ENCODE data around the gene SOX8. TPM values are rescaled to one million over a fixed set of nuclear protein-coding genes. Genes with fewer than 3 reads are reported as not detected.

Gene SOX8
- total RNA-seq, 5 donors from 2014 or later (not counting 1 experiment from before 2014, with no cell fraction given), result 4.7 to 5.9 (median 5.1) TPM

GRCh38 chr16:998211-998610 is 16.6 kb downstream of the SOX8 start:
- Mint-ChIP-seq H3K4me3 (peak overlapping the region; percentile 75 to 80 (median 80)), H3K4me1 (peaks cover 52 to 64% (median 60%) of the 10 kb centered on the region in 3 donors), H3K36me3 (no peaks in the 10 kb centered on the region), H3K9me3 (no peaks in the 10 kb centered on the region), H3K27ac (peak overlapping the region; percentile 96 to 98), H3K27me3 (no peaks in the 10 kb centered on the region)
- ChIA-PET CTCF (interaction anchor here in 1 of 2 donors (1.6 kb wide), 1 partner anchor 34 kb away, joined by 3 read pairs; no protein-coding TSS in a partner anchor), POLR2A (no interaction called here)
- Histone ChIP-seq H3K4me3 (ENCODE audit: control insufficient read depth in 1 of 2, extremely low read depth in 1 of 2, low read length in 1 of 2) (peak overlapping the region in 1 of 2 donors; percentile 67), H3K4me1 (ENCODE audit: control insufficient read depth in 1 of 2, extremely low read depth in 1 of 2, insufficient read depth in 2 of 2, low read length in 2 of 2) (peaks cover 8 to 61% of the 10 kb centered on the region in 2 experiments), H3K27me3 (replicated peaks in 1 of 2; ENCODE audit: control insufficient read depth in 2 of 2, extremely low read depth in 1 of 2, insufficient read depth in 2 of 2, low read length in 1 of 2) (peaks cover 0 to 19% of the 10 kb centered on the region in 2 experiments), H3K36me3 (ENCODE audit: control insufficient read depth in 2 of 2, extremely low read depth in 1 of 2, insufficient read depth in 1 of 2, low read length in 1 of 2) (no peaks in the 10 kb centered on the region), H3K9me3 (no peaks in the 10 kb centered on the region), H3K27ac (ENCODE audit: low read length) (peak overlapping the region; percentile 89)
- 40% methylated on average over 11 of the region's 11 CpGs for WGBS (ENCODE audit: insufficient coverage)
- peak in 1 of 4 experiments; percentile 4 for ATAC-seq (replicated peaks in 1 of 4)
- no peak for DNase-seq

- ChIA-PET POLR2A (no interaction called here), CTCF (no interaction called here)
- Mint-ChIP-seq H3K4me1 (peaks cover 55 to 68% (median 60%) of the 10 kb centered on the region in 3 donors), H3K27ac (peak overlapping the region; percentile 96 to 98), H3K36me3 (no peaks in the 10 kb centered on the region), H3K9me3 (no peaks in the 10 kb centered on the region), H3K4me3 (peak overlapping the region in 1 of 3 donors; percentile 80), H3K27me3 (no peaks in the 10 kb centered on the region)
- peaks cover 12 to 65% of the 10 kb centered on the region in 2 experiments for H3K4me1 ChIP-seq (ENCODE audit: control insufficient read depth in 1 of 2, extremely low read depth in 1 of 2, insufficient read depth in 2 of 2, low read length in 2 of 2)
- H3K4me3 ChIP-seq (ENCODE audit: control insufficient read depth in 1 of 2, extremely low read depth in 1 of 2, low read length in 1 of 2), result no peak overlapping the region
- 82% methylated on average over 11 of the region's 11 CpGs for WGBS (ENCODE audit: insufficient coverage)
- H3K27ac ChIP-seq (ENCODE audit: low read length), result peak overlapping the region; percentile 89
- DNase-seq (no peak), ATAC-seq (replicated peaks in 1 of 4) (no peak)
- peaks cover 0 to 22% of the 10 kb centered on the region in 2 experiments for H3K27me3 ChIP-seq (replicated peaks in 1 of 2; ENCODE audit: control insufficient read depth in 2 of 2, extremely low read depth in 1 of 2, insufficient read depth in 2 of 2, low read length in 1 of 2)
- H3K9me3 ChIP-seq, result no peaks in the 10 kb centered on the region
- no peaks in the 10 kb centered on the region for H3K36me3 ChIP-seq (ENCODE audit: control insufficient read depth in 2 of 2, extremely low read depth in 1 of 2, insufficient read depth in 1 of 2, low read length in 1 of 2)
Measured at GRCh38 chr16:998615-999014, 17.0 kb downstream of the SOX8 start.

DNA sequence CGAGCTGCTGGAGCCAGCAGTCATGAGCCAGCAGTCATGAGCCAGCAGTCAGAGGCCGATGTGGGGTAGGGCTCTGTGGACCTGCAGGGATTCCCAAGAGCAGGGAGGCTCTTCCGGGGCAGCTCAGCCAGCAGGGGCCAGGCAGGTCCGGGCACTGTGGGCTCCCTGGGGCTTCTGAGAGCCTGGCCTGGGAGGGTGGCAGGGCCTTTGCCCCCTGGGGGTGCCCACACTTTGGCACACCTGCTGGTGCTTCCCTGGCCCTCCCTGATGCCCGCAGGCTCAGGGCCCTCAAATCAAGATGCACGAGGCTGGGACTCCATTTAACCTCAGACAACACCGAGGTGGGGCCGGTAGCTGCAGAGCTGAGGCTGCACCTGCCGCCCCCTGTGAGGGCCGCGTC is 18.1 kb downstream of the SOX8 start:
- CTCF ChIA-PET, result no interaction called here
- H3K4me1 Mint-ChIP-seq, result peaks cover 62 to 77% (median 68%) of the 10 kb centered on the region in 3 donors
- POLR2A ChIA-PET, result no interaction called here

DNA sequence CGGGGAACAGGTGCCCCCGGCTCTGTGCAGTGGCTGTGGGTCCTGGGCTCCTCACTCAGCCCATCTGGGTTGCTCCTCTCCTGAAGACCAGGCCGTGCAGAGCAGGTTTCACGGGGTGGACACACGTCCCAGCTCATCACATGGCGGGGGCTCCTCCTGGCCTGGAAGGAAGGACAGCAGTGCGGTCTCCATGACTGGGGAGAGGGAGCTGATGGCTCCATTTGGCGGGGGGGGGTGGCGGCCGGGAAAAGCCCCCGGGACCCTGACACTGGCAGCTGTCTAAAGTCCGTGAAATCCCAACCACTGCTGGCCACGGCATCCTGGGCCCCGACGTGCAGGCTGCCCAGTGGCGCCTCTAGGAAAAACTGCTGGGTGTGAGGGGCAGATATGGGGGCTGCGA is 19.0 kb downstream of the SOX8 start:
- Mint-ChIP-seq H3K4me3 (no peak overlapping the region), H3K4me1 (peaks cover 63 to 74% (median 65%) of the 10 kb centered on the region in 3 donors), H3K27me3 (no peaks in the 10 kb centered on the region), H3K27ac (no peak overlapping the region), H3K9me3 (no peaks in the 10 kb centered on the region), H3K36me3 (no peaks in the 10 kb centered on the region)
- Histone ChIP-seq H3K4me1 (ENCODE audit: control insufficient read depth in 1 of 2, extremely low read depth in 1 of 2, insufficient read depth in 2 of 2, low read length in 2 of 2) (peaks cover 22 to 82% of the 10 kb centered on the region in 2 experiments), H3K9me3 (no peaks in the 10 kb centered on the region), H3K36me3 (ENCODE audit: control insufficient read depth in 2 of 2, extremely low read depth in 1 of 2, insufficient read depth in 1 of 2, low read length in 1 of 2) (no peaks in the 10 kb centered on the region), H3K4me3 (ENCODE audit: control insufficient read depth in 1 of 2, extremely low read depth in 1 of 2, low read length in 1 of 2) (no peak overlapping the region), H3K27ac (ENCODE audit: low read length) (no peak overlapping the region), H3K27me3 (replicated peaks in 1 of 2; ENCODE audit: control insufficient read depth in 2 of 2, extremely low read depth in 1 of 2, insufficient read depth in 2 of 2, low read length in 1 of 2) (peaks cover 0 to 22% of the 10 kb centered on the region in 2 experiments)
- no peak for DNase-seq
- ChIA-PET POLR2A (interaction anchor here in 1 of 2 donors (0.8 kb wide), 1 partner anchor 30 kb away, joined by 3 read pairs; the partner anchor contains the start of gene LMF1), CTCF (interaction anchor here in 1 of 2 donors (0.6 to 0.7 kb wide), 2 partner anchors 36 to 864 kb away, joined by 4 to 8 read pairs; no protein-coding TSS in a partner anchor)
- ATAC-seq (replicated peaks in 1 of 4), result no peak
- WGBS (ENCODE audit: insufficient coverage), result 98% methylated on average over 9 of the region's 17 CpGs

More for the DNA sequence above, 18.1 kb downstream of the SOX8 start:
- Mint-ChIP-seq H3K27me3 (no peaks in the 10 kb centered on the region), H3K36me3 (no peaks in the 10 kb centered on the region), H3K9me3 (no peaks in the 10 kb centered on the region), H3K4me3 (peak overlapping the region in 1 of 3 donors; percentile 80), H3K27ac (peak overlapping the region; percentile 79 to 96)
- WGBS (ENCODE audit: insufficient coverage), result 91% methylated on average over 9 of the region's 11 CpGs
- Histone ChIP-seq H3K9me3 (no peaks in the 10 kb centered on the region), H3K4me1 (ENCODE audit: control insufficient read depth in 1 of 2, extremely low read depth in 1 of 2, insufficient read depth in 2 of 2, low read length in 2 of 2) (peaks cover 17 to 76% of the 10 kb centered on the region in 2 experiments), H3K36me3 (ENCODE audit: control insufficient read depth in 2 of 2, extremely low read depth in 1 of 2, insufficient read depth in 1 of 2, low read length in 1 of 2) (no peaks in the 10 kb centered on the region), H3K27me3 (replicated peaks in 1 of 2; ENCODE audit: control insufficient read depth in 2 of 2, extremely low read depth in 1 of 2, insufficient read depth in 2 of 2, low read length in 1 of 2) (peaks cover 0 to 22% of the 10 kb centered on the region in 2 experiments), H3K27ac (ENCODE audit: low read length) (peak overlapping the region; percentile 89), H3K4me3 (ENCODE audit: control insufficient read depth in 1 of 2, extremely low read depth in 1 of 2, low read length in 1 of 2) (no peak overlapping the region)
- DNase-seq, result no peak
- ATAC-seq (replicated peaks in 1 of 4), result no peak

DNA sequence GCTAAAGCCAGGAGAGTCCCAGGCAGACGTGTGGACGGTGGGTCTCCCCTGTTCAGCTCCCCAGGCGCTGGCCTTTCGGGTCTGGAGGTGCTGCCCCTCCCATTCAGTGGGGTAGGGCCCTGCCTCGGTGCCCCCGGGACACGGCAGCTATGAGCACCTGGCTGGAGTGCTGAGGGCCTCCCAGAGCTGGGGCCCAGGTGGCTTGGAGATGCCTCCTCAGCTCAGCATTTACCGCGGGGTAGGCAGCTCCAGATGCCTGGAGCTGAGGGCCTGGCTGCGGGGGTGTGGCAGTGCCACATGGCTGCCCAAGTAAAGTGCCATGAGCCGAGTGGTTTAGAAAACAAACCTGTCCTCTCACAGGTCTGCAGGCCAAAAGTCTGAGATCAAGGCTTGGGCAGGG is 19.5 kb downstream of the SOX8 start:
- H3K9me3 Mint-ChIP-seq, result no peaks in the 10 kb centered on the region
- H3K4me1 ChIP-seq (ENCODE audit: control insufficient read depth in 1 of 2, extremely low read depth in 1 of 2, insufficient read depth in 2 of 2, low read length in 2 of 2), result peaks cover 22 to 79% of the 10 kb centered on the region in 2 experiments
- ATAC-seq (replicated peaks in 1 of 4) (no peak), DNase-seq (no peak)
- peaks cover 58 to 72% (median 64%) of the 10 kb centered on the region in 3 donors for H3K4me1 Mint-ChIP-seq
- no peaks in the 10 kb centered on the region for H3K36me3 ChIP-seq (ENCODE audit: control insufficient read depth in 2 of 2, extremely low read depth in 1 of 2, insufficient read depth in 1 of 2, low read length in 1 of 2)
- H3K27me3 ChIP-seq (replicated peaks in 1 of 2; ENCODE audit: control insufficient read depth in 2 of 2, extremely low read depth in 1 of 2, insufficient read depth in 2 of 2, low read length in 1 of 2), result peaks cover 0 to 22% of the 10 kb centered on the region in 2 experiments
- H3K4me3 ChIP-seq (ENCODE audit: control insufficient read depth in 1 of 2, extremely low read depth in 1 of 2, low read length in 1 of 2), result no peak overlapping the region
- no peaks in the 10 kb centered on the region for H3K9me3 ChIP-seq
- no peak overlapping the region for H3K27ac ChIP-seq (ENCODE audit: low read length)
- H3K4me3 Mint-ChIP-seq, result no peak overlapping the region
- no peaks in the 10 kb centered on the region for H3K27me3 Mint-ChIP-seq
- ChIA-PET POLR2A (interaction anchor here in 1 of 2 donors (0.8 kb wide), 1 partner anchor 30 kb away, joined by 3 read pairs; the partner anchor contains the start of gene LMF1), CTCF (no interaction called here)
- no peaks in the 10 kb centered on the region for H3K36me3 Mint-ChIP-seq
- H3K27ac Mint-ChIP-seq, result peak overlapping the region in 1 of 2 donors; percentile 68
- 91% methylated on average over 11 of the region's 11 CpGs for WGBS (ENCODE audit: insufficient coverage)

GRCh38 chr16:1002399-1003166 is 21.0 kb downstream of the SOX8 start:
- Histone ChIP-seq H3K27ac (ENCODE audit: low read length) (no peak overlapping the region), H3K4me3 (ENCODE audit: control insufficient read depth in 1 of 2, extremely low read depth in 1 of 2, low read length in 1 of 2) (no peak overlapping the region), H3K36me3 (ENCODE audit: control insufficient read depth in 2 of 2, extremely low read depth in 1 of 2, insufficient read depth in 1 of 2, low read length in 1 of 2) (no peaks in the 10 kb centered on the region), H3K27me3 (replicated peaks in 1 of 2; ENCODE audit: control insufficient read depth in 2 of 2, extremely low read depth in 1 of 2, insufficient read depth in 2 of 2, low read length in 1 of 2) (peaks cover 0 to 24% of the 10 kb centered on the region in 2 experiments), H3K4me1 (ENCODE audit: control insufficient read depth in 1 of 2, extremely low read depth in 1 of 2, insufficient read depth in 2 of 2, low read length in 2 of 2) (peaks cover 22 to 66% of the 10 kb centered on the region in 2 experiments), H3K9me3 (no peaks in the 10 kb centered on the region)
- 65% methylated on average over 46 of the region's 46 CpGs for WGBS (ENCODE audit: insufficient coverage)
- CTCF ChIA-PET, result interaction anchor here in 1 of 2 donors (0.6 kb wide), 1 partner anchor 670 kb away, joined by 4 read pairs; no protein-coding TSS in a partner anchor
- POLR2A ChIA-PET, result no interaction called here
- DNase-seq (peak in 9 of 35 experiments; percentile 8 to 75 (median 33)), ATAC-seq (replicated peaks in 1 of 4) (peak in 3 of 4 experiments; percentile 26 to 58 (median 40))
- H3K4me3 Mint-ChIP-seq, result peak overlapping the region; percentile 14 to 51 (median 41)
- peaks cover 48 to 62% (median 50%) of the 10 kb centered on the region in 3 donors for H3K4me1 Mint-ChIP-seq
- H3K27ac Mint-ChIP-seq, result peak overlapping the region; percentile 32 to 82
- no peaks in the 10 kb centered on the region for H3K36me3 Mint-ChIP-seq
- H3K9me3 Mint-ChIP-seq, result no peaks in the 10 kb centered on the region
- no peaks in the 10 kb centered on the region for H3K27me3 Mint-ChIP-seq

Measured in T-cell (primary cell).